K562 (cell line): ENCODE results near the gene GRIN2A. TPM values are rescaled to one million over a fixed set of nuclear protein-coding genes. Genes with fewer than 3 reads are reported as not detected.
A peak's percentile ranks its signal among the peaks of the same experiment; 100 is the strongest.

Experiments
- ATAC-seq: fragments of 200-7000 bp; cut with Tn5 transposase; 3 replicates; pipeline ENCODE4 v1.9.1; 2020; ENCODE audit warnings: moderate library complexity
- BruUV-seq: library from RNA; stranded (reverse); fragments of 400-500 nt; replicated peaks from 2 replicates; lab custom pipeline; 2021; lab: Mats Ljungman, UMichigan
- CTCF ChIA-PET: fragments of 300-600 bp; formaldehyde crosslinking; extraction: SDS; loops from one replicate; lab custom pipeline; 2021; ENCODE audit warnings: low intra/inter-chr PET ratio; lab: Yijun Ruan, JAX
- POLR2A ChIA-PET: fragments of 300-600, 350-650 bp; sonication (Branson Sonifier 250); formaldehyde crosslinking; extraction: SDS; loops from one replicate; lab custom pipeline; 2021; ENCODE audit warnings: antibody characterized with exemption, inconsistent platforms; lab: Yijun Ruan, JAX
- DNase-seq, 4 experiments: peaks; one replicate each; pipeline versions ENCODE4 v3.0.0 to v3.0.0-alpha.2; 2011 to 2018; ENCODE audit warnings: low spot score in 3 of 4, mixed read lengths in 3 of 4; ENCODE audit errors: extremely low read depth in 1 of 4
- FAIRE-seq: peaks from 2 replicates; lab custom pipeline; 2011; peaks lifted over from hg19 to GRCh38; lab: Jason Lieb, UNC
- H2AFZ ChIP-seq: 2 replicates; pipeline ENCODE4 v1.6.0; 2011; ENCODE audit warnings: low read depth, low read length, control low read depth, inconsistent platforms
- H3K27ac ChIP-seq: fragments of 200-600 bp; 3 replicates; pipeline ENCODE4 v1.8.0; 2011; ENCODE audit warnings: low read depth, mild to moderate bottlenecking, control low read depth, inconsistent platforms, low read length, moderate library complexity, mixed read lengths; ENCODE audit errors: extremely low read depth
- H3K27me3 ChIP-seq, 2 experiments: fragments of 300-600 bp in 1 of 2; 2 replicates in 1 of 2; 3 replicates in 1 of 2; pipeline versions ENCODE4 v1.6.0 to v1.8.0; 2011; ENCODE audit warnings: inconsistent platforms in 2 of 2, low read length in 2 of 2, mild to moderate bottlenecking in 1 of 2, mixed read lengths in 1 of 2, moderate library complexity in 1 of 2; ENCODE audit not compliant: control insufficient read depth in 2 of 2, insufficient read depth in 2 of 2
- H3K36me3 ChIP-seq: fragments of 300-600 bp; 3 replicates; pipeline ENCODE4 v1.8.0; 2011; ENCODE audit warnings: mild to moderate bottlenecking, low read length, inconsistent platforms; ENCODE audit not compliant: control insufficient read depth, insufficient read depth
- H3K4me1 ChIP-seq, 2 experiments: fragments of 200-600 bp in 1 of 2; replicated peaks in 1 of 2; 2 replicates in 1 of 2; 3 replicates in 1 of 2; pipeline versions ENCODE4 v1.5.1 to v1.8.0; 2011; ENCODE audit warnings: inconsistent platforms in 2 of 2, low read length in 2 of 2, mild to moderate bottlenecking in 1 of 2, mixed read lengths in 1 of 2, moderate library complexity in 1 of 2; ENCODE audit not compliant: control insufficient read depth in 2 of 2, insufficient read depth in 2 of 2
- H3K4me2 ChIP-seq: 2 replicates; pipeline ENCODE4 v1.6.1; 2011; ENCODE audit warnings: low read length, control low read depth, inconsistent platforms, mixed read lengths; ENCODE audit not compliant: insufficient read depth
- H3K4me3 ChIP-seq: fragments of 200-600 bp; sonication (generic), shearing (Covaris generic); 2 replicates; pipeline ENCODE4 v1.5.1; 2016; ENCODE audit warnings: control low read depth, inconsistent platforms
- H3K79me2 ChIP-seq: fragments of 200-600 bp; 3 replicates; pipeline ENCODE4 v1.8.0; 2011; ENCODE audit warnings: low read length, inconsistent platforms; ENCODE audit not compliant: control insufficient read depth, insufficient read depth
- H3K9ac ChIP-seq, 2 experiments: 2 replicates each; pipeline versions ENCODE4 v1.6.0 to v1.6.1; 2011; ENCODE audit warnings: low read depth in 2 of 2, low read length in 2 of 2, control low read depth in 1 of 2, inconsistent platforms in 1 of 2, mild to moderate bottlenecking in 1 of 2, mixed read lengths in 1 of 2; ENCODE audit not compliant: insufficient read depth in 1 of 2
- H3K9me1 ChIP-seq: one replicate; pipeline ENCODE4 v1.6.0; 2011; ENCODE audit warnings: inconsistent platforms, mild to moderate bottlenecking, low read length, moderate library complexity; ENCODE audit not compliant: control insufficient read depth, insufficient read depth
- H3K9me3 ChIP-seq: replicated peaks from 2 replicates; pipeline ENCODE4 v1.5.1; 2011; ENCODE audit warnings: low read depth, low read length, inconsistent platforms; ENCODE audit not compliant: control insufficient read depth, insufficient read depth
- H4K20me1 ChIP-seq: replicated peaks from 2 replicates; pipeline ENCODE4 v1.6.1; 2011; ENCODE audit warnings: low read length, inconsistent platforms, mixed read lengths; ENCODE audit not compliant: control insufficient read depth, insufficient read depth
- KDM1A ChIP-seq, 2 experiments: fragments of 450-650 bp; IDR thresholded peaks; 2 replicates each; pipeline ENCODE4 v1.6.1; 2016; ENCODE audit warnings: mild to moderate bottlenecking in 2 of 2
- POLR2AphosphoS2 ChIP-seq: IDR thresholded peaks from 2 replicates; pipeline ENCODE4 v1.6.1; 2012; ENCODE audit warnings: low read length, improper control_type of control experiment
- SLC30A9 ChIP-seq: fragments of 250-450 bp; sonication (Bioruptor Pico); IDR thresholded peaks from 2 replicates; pipeline ENCODE4 v1.8.0; 2022; ENCODE audit warnings: mild to moderate bottlenecking, moderate library complexity
- SUPT5H ChIP-seq: fragments of 450-650 bp; IDR thresholded peaks from 2 replicates; pipeline ENCODE4 v1.6.1; 2016
- ZNF217 ChIP-seq: sonication (generic); formaldehyde crosslinking; IDR thresholded peaks from 2 replicates; pipeline ENCODE4 v1.8.0; 2022; ENCODE audit warnings: mild to moderate bottlenecking, missing genetic modification reagents
- WGBS: fragments of 100-300 bp; shearing (Covaris generic); methylation state at CpG from one replicate; pipeline ENCODE4 v1.1.6; 2016; ENCODE audit warnings: low coverage, mixed read lengths; ENCODE audit not compliant: insufficient coverage; ENCODE audit errors: missing lambda C conversion rate; 5-methylcytosine and 5-hydroxymethylcytosine counted together
- in situ Hi-C: fragments of 300-500 bp; cut with MboI; formaldehyde crosslinking; loops from 4 replicates; pipeline ENCODE4 v1.15.0; 2018; ENCODE audit warnings: inconsistent platforms, mixed read lengths
- intact Hi-C: fragments of 100-400 bp; cut with micrococcal nuclease; formaldehyde crosslinking; loops from 2 replicates; pipeline ENCODE4 v1.14.2; 2022
- polyA plus RNA-seq, 8 experiments: library from polyadenylated mRNA; depleted of rRNA in 4 of 8; stranded (reverse) in 5 of 8; unstranded in 3 of 8; fragments of >200 nt; fragmentation: Nextera tagmentation in 2 of 8; fragmentation: Illumina TruSeq in 1 of 8; extraction: Ambion mirVana in 2 of 8; extraction: Trizol in 1 of 8; gene quantifications; 2 replicates each; pipeline versions ENCODE4 v1.2.1 to v1.2.3, GENCODE V29; 2011 to 2014; ENCODE audit warnings: inconsistent platforms in 1 of 8, missing spikeins in 1 of 8
- total RNA-seq, 7 experiments: library from RNA; depleted of rRNA in 6 of 7; stranded (reverse); fragments of >200 nt in 6 of 7; fragmentation: Illumina TruSeq in 2 of 7; extraction: Trizol in 2 of 7; gene quantifications; 2 replicates each; pipeline versions ENCODE4 v1.2.1 to v1.2.3, GENCODE V29; 2011 to 2021; ENCODE audit warnings: low replicate concordance in 1 of 7
- TF ChIP-seq, protein P1 (sequence below): fragments of 450-650 bp; IDR thresholded peaks from 2 replicates; pipeline ENCODE4 v1.6.1; 2017; ENCODE audit warnings: mild to moderate bottlenecking, moderate library complexity
- TF ChIP-seq, protein P2 (sequence below), 3 experiments: IDR thresholded peaks in 2 of 3; conservative IDR thresholded peaks in 1 of 3; 2 replicates each; pipeline ENCODE4 v1.5.1; 2011 to 2012; ENCODE audit warnings: low read length in 3 of 3, mild to moderate bottlenecking in 3 of 3, control low read depth in 2 of 3, improper control_type of control experiment in 1 of 3, inconsistent platforms in 1 of 3, low read depth in 1 of 3, mixed read lengths in 1 of 3, moderate library complexity in 1 of 3; ENCODE audit not compliant: insufficient read depth in 2 of 3

The GRIN2A gene
- total and polyA plus RNA-seq, 9 of the 15 experiments (the other 6 are each of a cell fraction or from before 2014, with no cell fraction given): not detected

DNA sequence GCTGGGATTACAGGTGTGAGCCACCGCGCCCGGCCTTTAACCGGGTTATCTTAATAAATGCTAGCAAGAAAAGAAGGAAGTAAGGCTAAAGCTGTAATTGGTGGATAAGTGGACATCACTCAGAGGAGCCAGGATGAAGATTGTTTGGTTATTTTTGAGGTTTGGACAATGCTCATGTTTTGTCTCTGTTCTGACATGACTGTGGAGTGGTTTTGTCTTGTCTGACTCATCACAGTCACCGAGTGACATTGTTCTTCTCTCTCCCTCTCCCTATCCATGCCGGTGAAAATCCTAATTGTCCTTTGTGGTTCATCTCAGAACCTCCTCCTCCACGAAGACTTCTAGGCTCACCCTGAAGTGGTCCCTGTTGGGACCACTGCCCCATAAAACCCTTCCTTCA, 23.5 kb upstream of the GRIN2A start:
- no peak overlapping the region for H2AFZ ChIP-seq
- no peaks in the 10 kb centered on the region for H3K9me1 ChIP-seq
- H3K9ac ChIP-seq: no peak overlapping the region
- H4K20me1 ChIP-seq: no peaks in the 10 kb centered on the region
- no peaks in the 10 kb centered on the region for H3K4me1 ChIP-seq
- DNase-seq: no peak
- BruUV-seq: no TSS peak
- H3K4me3 ChIP-seq: no peak overlapping the region
- H3K27ac ChIP-seq: no peak overlapping the region
- TF ChIP-seq SUPT5H (no peak), KDM1A (IDR thresholded peaks at IDR 0.05) (no peak), ZNF217 (CRISPR knock-in tag) (no peak), SLC30A9 (no peak)
- TF ChIP-seq, protein P1, sequence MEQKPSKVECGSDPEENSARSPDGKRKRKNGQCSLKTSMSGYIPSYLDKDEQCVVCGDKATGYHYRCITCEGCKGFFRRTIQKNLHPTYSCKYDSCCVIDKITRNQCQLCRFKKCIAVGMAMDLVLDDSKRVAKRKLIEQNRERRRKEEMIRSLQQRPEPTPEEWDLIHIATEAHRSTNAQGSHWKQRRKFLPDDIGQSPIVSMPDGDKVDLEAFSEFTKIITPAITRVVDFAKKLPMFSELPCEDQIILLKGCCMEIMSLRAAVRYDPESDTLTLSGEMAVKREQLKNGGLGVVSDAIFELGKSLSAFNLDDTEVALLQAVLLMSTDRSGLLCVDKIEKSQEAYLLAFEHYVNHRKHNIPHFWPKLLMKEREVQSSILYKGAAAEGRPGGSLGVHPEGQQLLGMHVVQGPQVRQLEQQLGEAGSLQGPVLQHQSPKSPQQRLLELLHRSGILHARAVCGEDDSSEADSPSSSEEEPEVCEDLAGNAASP: no peak
- no peak for FAIRE-seq
- intact Hi-C loops: no loop called here
- in situ Hi-C loops: no loop called here
- H3K27me3 ChIP-seq: peaks cover 0 to 3% of the 10 kb centered on the region in 2 experiments; a peak in 1 of 5 replicates
- no peak for ATAC-seq
- H3K4me2 ChIP-seq: no peak overlapping the region
- no peaks in the 10 kb centered on the region for H3K36me3 ChIP-seq
- POLR2A ChIA-PET: no interaction called here
- no peaks in the 10 kb centered on the region for H3K79me2 ChIP-seq
- under 1% methylated on average over 7 of the region's 7 CpGs for WGBS
- no peaks in the 10 kb centered on the region for H3K9me3 ChIP-seq
- CTCF ChIA-PET: no interaction called here

DNA sequence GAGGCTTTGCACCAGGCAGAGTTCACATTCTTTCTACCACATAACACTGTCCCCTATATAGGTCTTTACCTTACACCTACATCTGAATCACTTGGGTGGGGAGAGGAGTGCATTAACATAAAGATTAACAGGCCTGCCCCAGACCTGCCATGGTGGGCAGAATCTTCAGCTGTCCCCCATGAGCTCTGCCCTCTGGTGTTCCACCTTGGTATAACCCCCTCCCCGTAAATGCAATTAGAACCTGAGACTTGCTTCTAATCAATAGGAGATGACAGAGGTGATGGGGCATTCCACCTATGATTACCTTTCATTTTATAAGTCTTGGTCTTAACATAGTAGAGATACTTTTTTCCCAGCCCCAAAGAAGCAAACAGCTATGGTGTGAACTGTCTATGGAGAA, 20.4 kb upstream of the GRIN2A start:
- intact Hi-C loops: no loop called here
- Histone ChIP-seq H3K9me1 (no peaks in the 10 kb centered on the region), H2AFZ (no peak overlapping the region), H3K4me2 (no peak overlapping the region), H3K27ac (no peak overlapping the region), H3K9me3 (no peaks in the 10 kb centered on the region), H3K4me3 (no peak overlapping the region), H3K27me3 (peaks cover 0 to 6% of the 10 kb centered on the region in 2 experiments; a peak in 2 of 5 replicates), H3K36me3 (no peaks in the 10 kb centered on the region), H3K4me1 (no peaks in the 10 kb centered on the region), H3K79me2 (no peaks in the 10 kb centered on the region), H4K20me1 (no peaks in the 10 kb centered on the region), H3K9ac (no peak overlapping the region)
- no TSS peak for BruUV-seq
- no peak for ATAC-seq
- DNase-seq: peak in 2 of 4 experiments; percentile 20
- POLR2A ChIA-PET: no interaction called here
- in situ Hi-C loops: no loop called here
- TF ChIP-seq, protein P2, sequence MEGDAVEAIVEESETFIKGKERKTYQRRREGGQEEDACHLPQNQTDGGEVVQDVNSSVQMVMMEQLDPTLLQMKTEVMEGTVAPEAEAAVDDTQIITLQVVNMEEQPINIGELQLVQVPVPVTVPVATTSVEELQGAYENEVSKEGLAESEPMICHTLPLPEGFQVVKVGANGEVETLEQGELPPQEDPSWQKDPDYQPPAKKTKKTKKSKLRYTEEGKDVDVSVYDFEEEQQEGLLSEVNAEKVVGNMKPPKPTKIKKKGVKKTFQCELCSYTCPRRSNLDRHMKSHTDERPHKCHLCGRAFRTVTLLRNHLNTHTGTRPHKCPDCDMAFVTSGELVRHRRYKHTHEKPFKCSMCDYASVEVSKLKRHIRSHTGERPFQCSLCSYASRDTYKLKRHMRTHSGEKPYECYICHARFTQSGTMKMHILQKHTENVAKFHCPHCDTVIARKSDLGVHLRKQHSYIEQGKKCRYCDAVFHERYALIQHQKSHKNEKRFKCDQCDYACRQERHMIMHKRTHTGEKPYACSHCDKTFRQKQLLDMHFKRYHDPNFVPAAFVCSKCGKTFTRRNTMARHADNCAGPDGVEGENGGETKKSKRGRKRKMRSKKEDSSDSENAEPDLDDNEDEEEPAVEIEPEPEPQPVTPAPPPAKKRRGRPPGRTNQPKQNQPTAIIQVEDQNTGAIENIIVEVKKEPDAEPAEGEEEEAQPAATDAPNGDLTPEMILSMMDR (IDR thresholded peaks at IDR 0.05 in 2 of 3, conservative IDR thresholded peaks at IDR 0.05 in 1 of 3; ENCODE audit: insufficient read depth in 2 of 3, low read depth in 1 of 3, low read length in 3 of 3): peak in 2 of 3 experiments; percentile 21 to 36; a peak in 3 of 6 replicates
- TF ChIP-seq POLR2AphosphoS2: no peak
- WGBS: 0% methylated on average over 1 of the region's 1 CpG
- FAIRE-seq: no peak
- CTCF ChIA-PET: no interaction called here
